Measurements from ENCODE around the gene EPC1.
"Not testable (repeated sequence)": the region's sequence is repeated elsewhere in the genome, so short reads cannot be mapped to it uniquely, and the experiment has no call there.

EPC1 gene

GRCh38 chr10:32271617-32272016 is 75.3 kb downstream of the EPC1 start:
- DNase-seq (ENCODE audit: low spot score) = peak; percentile 28

GRCh38 chr10:32269343-32270100 is 77.4 kb downstream of the EPC1 start:
- DNase-seq (ENCODE audit: low spot score) = no peak

- no peak for DNase-seq (ENCODE audit: low spot score)
Measured at GRCh38 chr10:32268788-32269187, 78.2 kb downstream of the EPC1 start.

GRCh38 chr10:32266979-32267378 is 80.0 kb downstream of the EPC1 start:
- DNase-seq (ENCODE audit: low spot score) = no peak

GRCh38 chr10:32266566-32266965 is 80.4 kb downstream of the EPC1 start:
- DNase-seq (ENCODE audit: low spot score) = no peak

- DNase-seq (ENCODE audit: low spot score) = no peak
Measured at GRCh38 chr10:32265756-32266155, 81.2 kb downstream of the EPC1 start.

- no peak for DNase-seq (ENCODE audit: low spot score)
Measured at GRCh38 chr10:32263300-32263699, 83.7 kb downstream of the EPC1 start.

GRCh38 chr10:32259551-32259950 is 87.4 kb downstream of the EPC1 start:
- no peak for DNase-seq (ENCODE audit: low spot score)

- DNase-seq (ENCODE audit: low spot score) = peak; percentile 71
Measured at GRCh38 chr10:32256613-32257437, 90.1 kb downstream of the EPC1 start.

GRCh38 chr10:32253821-32254220 is 93.1 kb downstream of the EPC1 start:
- no peak for DNase-seq (ENCODE audit: low spot score)

GRCh38 chr10:32253276-32253675 is 93.7 kb downstream of the EPC1 start:
- DNase-seq (ENCODE audit: low spot score) = peak; percentile 75

- DNase-seq (ENCODE audit: low spot score) = not testable (repeated sequence)
Measured at GRCh38 chr10:32250489-32250888, 96.5 kb downstream of the EPC1 start.

- no peak for DNase-seq (ENCODE audit: low spot score)
Measured at GRCh38 chr10:32246685-32247084, 100.3 kb downstream of the EPC1 start.

GRCh38 chr10:32245760-32246159 is 101.2 kb downstream of the EPC1 start:
- DNase-seq (ENCODE audit: low spot score) = no peak

GRCh38 chr10:32244421-32245207 is 102.3 kb downstream of the EPC1 start:
- DNase-seq (ENCODE audit: low spot score) = no peak

GRCh38 chr10:32244011-32244410 is 102.9 kb downstream of the EPC1 start:
- DNase-seq (ENCODE audit: low spot score) = no peak

GRCh38 chr10:32241946-32242345 is 105.0 kb downstream of the EPC1 start:
- DNase-seq (ENCODE audit: low spot score) = no peak

GRCh38 chr10:32240471-32240870 is 106.5 kb downstream of the EPC1 start:
- no peak for DNase-seq (ENCODE audit: low spot score)

GRCh38 chr10:32239769-32240168 is 107.2 kb downstream of the EPC1 start:
- no peak for DNase-seq (ENCODE audit: low spot score)

- DNase-seq (ENCODE audit: low spot score) = peak; percentile 80
Measured at GRCh38 chr10:32237644-32238345, 109.2 kb downstream of the EPC1 start.

- no peak for DNase-seq (ENCODE audit: low spot score)
Measured at GRCh38 chr10:32234471-32234870, 112.5 kb downstream of the EPC1 start.

GRCh38 chr10:32233375-32233774 is 113.6 kb downstream of the EPC1 start:
- not testable (repeated sequence) for DNase-seq (ENCODE audit: low spot score)
